HG03060 (cell line): ENCODE results near the gene TLR1.
"Not testable (repeated sequence)": the region's sequence is repeated elsewhere in the genome, so short reads cannot be mapped to it uniquely, and the experiment has no call there.

Experiments used
- ATAC-seq: cut with Tn5 transposase; IDR thresholded peaks from one replicate; pipeline ENCODE4 v1.9.1; 2021; ENCODE audit warnings: low read depth, moderate number of reproducible peaks; ENCODE audit not compliant: unreplicated experiment

Gene TLR1

GRCh38 chr4:38780833-38781484, 23.6 kb downstream of the TLR1 start:
- no peak for ATAC-seq

- ATAC-seq, result no peak
Observed at GRCh38 chr4:38779790-38780189, 24.8 kb downstream of the TLR1 start.

- not testable (repeated sequence) for ATAC-seq
Observed at GRCh38 chr4:38777925-38778324, 26.7 kb downstream of the TLR1 start.

- no peak for ATAC-seq
Observed at GRCh38 chr4:38775326-38775725, 29.3 kb downstream of the TLR1 start.

- ATAC-seq, result no peak
Observed at GRCh38 chr4:38774181-38774955, 30.2 kb downstream of the TLR1 start.

GRCh38 chr4:38770281-38770680, 34.3 kb downstream of the TLR1 start:
- not testable (repeated sequence) for ATAC-seq

- ATAC-seq, result no peak
Observed at GRCh38 chr4:38769857-38770256, 34.7 kb downstream of the TLR1 start.

- no peak for ATAC-seq
Observed at GRCh38 chr4:38769441-38769840, 35.1 kb downstream of the TLR1 start.

GRCh38 chr4:38768968-38769394, 35.6 kb downstream of the TLR1 start:
- ATAC-seq, result no peak

GRCh38 chr4:38766940-38767339, 37.7 kb downstream of the TLR1 start:
- ATAC-seq, result not testable (repeated sequence)

- no peak for ATAC-seq
Observed at GRCh38 chr4:38765382-38765781, 39.2 kb downstream of the TLR1 start.

- no peak for ATAC-seq
Observed at GRCh38 chr4:38764277-38764676, 40.3 kb downstream of the TLR1 start.

GRCh38 chr4:38762560-38762959, 42.0 kb downstream of the TLR1 start:
- no peak for ATAC-seq

GRCh38 chr4:38759790-38760122, 44.8 kb downstream of the TLR1 start:
- no peak for ATAC-seq

GRCh38 chr4:38759113-38759789, 45.3 kb downstream of the TLR1 start:
- no peak for ATAC-seq

GRCh38 chr4:38757945-38758600, 46.5 kb downstream of the TLR1 start:
- no peak for ATAC-seq

- no peak for ATAC-seq
Observed at GRCh38 chr4:38752941-38753806, 51.4 kb downstream of the TLR1 start.

- ATAC-seq, result peak; percentile 88
Observed at GRCh38 chr4:38752372-38752940, 52.1 kb downstream of the TLR1 start.

- ATAC-seq, result no peak
Observed at GRCh38 chr4:38751341-38752010, 53.1 kb downstream of the TLR1 start.
